Transverse colon (tissue), 4 donors: ENCODE measurements around the gene MBTPS1. TPM values are rescaled to one million over a fixed set of nuclear protein-coding genes. Genes with fewer than 3 reads are reported as not detected.

Experiments used
- DNase-seq: peaks from one replicate; pipeline ENCODE4 v3.0.0-alpha.2; 2019
- H3K27ac ChIP-seq, 4 donors: fragments of 200-600 bp; sonication (generic); 2 replicates each; pipeline ENCODE4 v1.5.1; 2016 to 2018; ENCODE audit warnings: inconsistent platforms in 4 of 4
- H3K27me3 ChIP-seq: fragments of 200-600 bp; sonication (generic); 2 replicates; pipeline ENCODE4 v1.5.1; 2017; ENCODE audit warnings: inconsistent platforms
- H3K36me3 ChIP-seq, 4 donors: fragments of 200-600 bp; sonication (generic); 2 replicates each; pipeline ENCODE4 v1.5.1; 2017 to 2019; ENCODE audit warnings: inconsistent platforms in 4 of 4
- H3K4me1 ChIP-seq, 4 donors: fragments of 200-600 bp; sonication (generic); 2 replicates each; pipeline ENCODE4 v1.5.1; 2017 to 2020; ENCODE audit warnings: inconsistent platforms in 4 of 4
- H3K4me3 ChIP-seq, 4 donors: fragments of 200-600 bp; sonication (generic); 1 replicate in 1 of 4; 2 replicates in 3 of 4; pipeline versions ENCODE4 v1.5.1 to v1.6.1; 2017 to 2019; ENCODE audit warnings: inconsistent platforms in 4 of 4
- H3K9me3 ChIP-seq, 2 donors: fragments of 200-600 bp; sonication (generic); 2 replicates each; pipeline ENCODE4 v1.5.1; 2017 to 2019; ENCODE audit warnings: inconsistent platforms in 2 of 2
- EP300 ChIP-seq: sonication (generic); formaldehyde crosslinking; IDR thresholded peaks from one replicate; pipeline ENCODE4 v1.6.1; 2017; ENCODE audit warnings: antibody characterized with exemption, low read depth
- POLR2A ChIP-seq: fragments of 450-650 bp; IDR thresholded peaks from one replicate; pipeline ENCODE4 v1.6.1; 2016; ENCODE audit warnings: antibody characterized with exemption, mild to moderate bottlenecking, moderate library complexity
- POLR2AphosphoS5 ChIP-seq, 3 donors: sonication (generic); formaldehyde crosslinking; IDR thresholded peaks; one replicate each; pipeline ENCODE4 v1.6.1; 2016; ENCODE audit warnings: antibody characterized with exemption in 3 of 3
- WGBS, 2 donors: methylation state at CpG; one replicate each; pipeline ENCODE4 v1.1.5; 2018; ENCODE audit warnings: low coverage in 1 of 2; 5-methylcytosine and 5-hydroxymethylcytosine counted together
- in situ Hi-C, 4 donors: fragments of 200-750 bp; cut with MboI; loops; one replicate each; pipeline versions ENCODE4 v1.15.0 to v1.15.1; 2017; ENCODE audit warnings: low sequenced_read_pairs in 3 of 4, low pct_ligation_motif_present in 1 of 4, low pct_unique_long_range_greater_than_20kb in 1 of 4
- intact Hi-C: fragments of 100-400 bp; cut with DNase I; formaldehyde crosslinking; loops from one replicate; pipeline ENCODE4 v1.15.1; 2023; ENCODE audit warnings: low total_unique reads
- total RNA-seq, 4 donors: library from RNA; depleted of rRNA; stranded (reverse); fragments of >200 nt; gene quantifications; one replicate each; pipeline ENCODE4 v1.1.0, GENCODE V29; 2016
- TF ChIP-seq, protein P1 (sequence below), 5 experiments: fragments of 200-600 bp in 3 of 5; fragments of 450-650 bp in 2 of 5; sonication (generic) in 3 of 5; IDR thresholded peaks; 1 replicate in 2 of 5; 2 replicates in 3 of 5; pipeline ENCODE4 v1.5.1; 2016 to 2017; ENCODE audit warnings: antibody characterized with exemption in 5 of 5, inconsistent platforms in 3 of 5, mild to moderate bottlenecking in 2 of 5, moderate library complexity in 1 of 5

MBTPS1 gene
- total RNA-seq, 4 donors from 2014 or later = 53.7 to 110 (median 97.0) TPM

DNA sequence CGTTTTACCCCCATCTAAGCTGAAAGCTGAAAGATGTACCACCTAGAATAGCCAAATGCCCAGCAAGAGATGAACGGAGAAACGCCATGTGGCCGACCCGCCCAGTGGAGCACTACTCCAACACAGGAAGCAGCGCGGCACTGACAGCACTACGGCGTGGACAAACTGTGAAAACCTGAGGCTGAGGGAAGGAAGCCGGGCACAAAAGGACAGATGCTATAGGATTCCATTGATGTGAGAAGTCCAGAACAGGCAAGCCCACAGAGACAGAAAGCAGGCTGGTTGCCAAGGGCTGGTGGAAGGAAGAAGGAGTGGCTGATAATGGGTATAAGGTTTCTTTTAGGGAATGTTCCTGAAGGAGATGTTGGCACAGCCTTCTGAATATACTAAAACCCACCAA, 44.7 kb downstream of the MBTPS1 start:
- H3K4me1 ChIP-seq = no peaks in the 10 kb centered on the region
- WGBS, 2 donors = 92 to 94% methylated on average over 6 to 10 of the region's 10 CpGs
- intact Hi-C loops (no loop called here), in situ Hi-C loops (loop anchor here (25.0 kb wide), 2 partner anchors 110 to 260 kb away; partner anchors contain the start of genes HSBP1 (in 3 of the 4), NECAB2 (in 3 of the 4) and OSGIN1 (in 3 of the 4))
- H3K27ac ChIP-seq = no peak overlapping the region
- H3K36me3 ChIP-seq = peaks cover 0 to 88% (median 38%) of the 10 kb centered on the region in 4 donors
- H3K9me3 ChIP-seq = no peaks in the 10 kb centered on the region
- DNase-seq = no peak
- no peaks in the 10 kb centered on the region for H3K27me3 ChIP-seq
- TF ChIP-seq POLR2AphosphoS5 (IDR thresholded peaks at IDR 0.05) (no peak), POLR2A (no peak), EP300 (no peak)
- TF ChIP-seq, protein P1, sequence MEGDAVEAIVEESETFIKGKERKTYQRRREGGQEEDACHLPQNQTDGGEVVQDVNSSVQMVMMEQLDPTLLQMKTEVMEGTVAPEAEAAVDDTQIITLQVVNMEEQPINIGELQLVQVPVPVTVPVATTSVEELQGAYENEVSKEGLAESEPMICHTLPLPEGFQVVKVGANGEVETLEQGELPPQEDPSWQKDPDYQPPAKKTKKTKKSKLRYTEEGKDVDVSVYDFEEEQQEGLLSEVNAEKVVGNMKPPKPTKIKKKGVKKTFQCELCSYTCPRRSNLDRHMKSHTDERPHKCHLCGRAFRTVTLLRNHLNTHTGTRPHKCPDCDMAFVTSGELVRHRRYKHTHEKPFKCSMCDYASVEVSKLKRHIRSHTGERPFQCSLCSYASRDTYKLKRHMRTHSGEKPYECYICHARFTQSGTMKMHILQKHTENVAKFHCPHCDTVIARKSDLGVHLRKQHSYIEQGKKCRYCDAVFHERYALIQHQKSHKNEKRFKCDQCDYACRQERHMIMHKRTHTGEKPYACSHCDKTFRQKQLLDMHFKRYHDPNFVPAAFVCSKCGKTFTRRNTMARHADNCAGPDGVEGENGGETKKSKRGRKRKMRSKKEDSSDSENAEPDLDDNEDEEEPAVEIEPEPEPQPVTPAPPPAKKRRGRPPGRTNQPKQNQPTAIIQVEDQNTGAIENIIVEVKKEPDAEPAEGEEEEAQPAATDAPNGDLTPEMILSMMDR (IDR thresholded peaks at IDR 0.05) = no peak
- no peak overlapping the region for H3K4me3 ChIP-seq

DNA sequence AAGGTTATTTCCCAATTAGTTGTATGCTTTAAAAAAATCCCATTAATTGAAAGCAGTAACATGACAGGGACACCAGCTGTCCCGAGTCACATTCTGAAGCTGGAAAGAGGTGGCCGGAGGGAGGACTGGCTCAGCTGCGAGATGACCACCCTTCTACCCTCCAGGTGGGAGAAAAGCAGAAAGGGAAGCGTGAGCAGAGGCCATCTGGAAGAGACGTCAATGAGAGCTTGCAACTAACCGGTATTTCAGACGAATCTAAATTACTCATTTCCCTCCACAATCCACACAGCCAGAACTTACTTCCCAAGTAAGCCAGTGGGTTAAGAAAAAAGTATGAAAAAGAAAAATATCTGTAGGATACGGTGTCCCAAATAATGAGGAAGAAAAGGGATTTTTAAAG, 45.6 kb downstream of the MBTPS1 start:
- Histone ChIP-seq H3K4me3 (no peak overlapping the region), H3K27ac (no peak overlapping the region), H3K9me3 (no peaks in the 10 kb centered on the region), H3K4me1 (no peaks in the 10 kb centered on the region), H3K27me3 (no peaks in the 10 kb centered on the region), H3K36me3 (peaks cover 0 to 89% (median 36%) of the 10 kb centered on the region in 4 donors)
- intact Hi-C loops (no loop called here), in situ Hi-C loops (loop anchor here (25.0 kb wide), 2 partner anchors 109 to 259 kb away; partner anchors contain the start of genes HSBP1 (in 3 of the 4), NECAB2 (in 3 of the 4) and OSGIN1 (in 3 of the 4))
- DNase-seq = no peak
- WGBS, 2 donors = 82 to 89% methylated on average over 6 to 8 of the region's 8 CpGs
- TF ChIP-seq EP300 = no peak
- TF ChIP-seq, protein P1 (IDR thresholded peaks at IDR 0.05) = no peak
- no peak for TF ChIP-seq POLR2A
- no peak for TF ChIP-seq POLR2AphosphoS5 (IDR thresholded peaks at IDR 0.05)

DNA sequence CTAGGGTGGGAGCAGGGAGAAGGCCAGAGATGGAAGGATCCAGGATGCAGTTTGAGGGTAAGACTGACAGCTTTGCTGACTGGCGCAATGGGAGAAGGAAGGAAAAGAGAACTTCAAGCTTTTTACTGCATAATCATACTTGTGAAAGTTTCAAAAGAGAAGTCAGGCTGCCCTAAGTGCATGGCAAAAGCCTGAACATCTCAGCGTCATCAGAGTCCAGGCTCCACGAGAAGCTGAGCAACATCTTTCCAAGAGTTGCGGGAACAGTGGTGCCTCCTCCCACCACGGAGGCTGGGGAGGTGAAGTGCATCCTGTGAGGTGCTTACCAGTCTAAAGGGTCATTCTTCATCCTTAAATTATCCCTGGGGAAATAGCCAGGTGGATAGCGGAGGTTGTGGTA, 47.2 kb downstream of the MBTPS1 start:
- Histone ChIP-seq H3K4me3 (no peak overlapping the region), H3K27ac (no peak overlapping the region), H3K36me3 (peaks cover 0 to 87% (median 35%) of the 10 kb centered on the region in 4 donors), H3K27me3 (no peaks in the 10 kb centered on the region), H3K4me1 (no peaks in the 10 kb centered on the region), H3K9me3 (no peaks in the 10 kb centered on the region)
- WGBS, 2 donors = 94 to 100% methylated on average over 1 to 6 of the region's 6 CpGs
- in situ Hi-C loops (loop anchor here (10.0 to 25.0 kb wide), 3 partner anchors 107 to 257 kb away; partner anchors contain the start of genes HSBP1 (in 3 of the 4), NECAB2 (in 3 of the 4) and OSGIN1 (in 3 of the 4)), intact Hi-C loops (loop anchor here (10.0 kb wide), 1 partner anchor 245 kb away; no protein-coding TSS in a partner anchor)
- no peak for DNase-seq
- TF ChIP-seq POLR2A = no peak
- no peak for TF ChIP-seq EP300
- TF ChIP-seq POLR2AphosphoS5 (IDR thresholded peaks at IDR 0.05) = no peak
- TF ChIP-seq, protein P1 (IDR thresholded peaks at IDR 0.05) = no peak

DNA sequence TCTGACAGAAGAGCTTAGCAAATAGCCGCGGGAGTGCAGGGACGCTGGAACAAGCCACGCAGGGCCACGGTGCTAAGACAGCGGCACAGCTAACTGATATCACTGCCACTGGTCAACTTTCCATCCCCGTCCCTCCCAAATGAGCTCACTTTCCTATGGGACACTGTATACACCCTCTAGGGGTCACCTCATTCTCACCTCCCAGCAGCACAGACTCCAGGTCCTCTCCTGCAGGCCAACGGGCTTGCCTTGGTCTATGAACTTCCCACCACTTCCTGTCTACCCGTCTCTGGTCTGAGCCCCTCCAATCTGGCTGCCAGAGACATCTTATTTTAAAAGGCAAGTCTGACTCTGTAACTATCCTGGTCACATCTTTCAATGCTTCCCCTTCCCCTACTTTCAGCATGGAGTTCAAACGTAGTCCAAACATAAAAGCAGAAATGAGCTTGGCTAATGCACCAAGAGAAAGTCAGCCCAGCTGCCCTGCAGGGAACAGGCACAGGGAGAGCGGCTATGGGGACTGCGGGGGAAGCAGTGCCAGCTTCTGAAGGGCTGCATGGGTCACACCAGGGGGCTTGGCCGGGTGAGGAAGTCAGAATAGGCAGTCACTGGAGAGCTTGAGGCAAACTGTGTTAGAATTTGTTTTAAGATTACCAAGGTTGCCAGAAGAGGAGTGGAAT, 47.8 kb downstream of the MBTPS1 start:
- Histone ChIP-seq H3K27ac (no peak overlapping the region), H3K4me1 (no peaks in the 10 kb centered on the region), H3K36me3 (peaks cover 0 to 88% (median 32%) of the 10 kb centered on the region in 4 donors), H3K4me3 (no peak overlapping the region), H3K27me3 (no peaks in the 10 kb centered on the region), H3K9me3 (no peaks in the 10 kb centered on the region)
- no peak for DNase-seq
- in situ Hi-C loops (loop anchor here (10.0 to 25.0 kb wide), 3 partner anchors 107 to 257 kb away; partner anchors contain the start of genes HSBP1 (in 3 of the 4), NECAB2 (in 3 of the 4) and OSGIN1 (in 3 of the 4)), intact Hi-C loops (loop anchor here (10.0 kb wide), 1 partner anchor 244 kb away; no protein-coding TSS in a partner anchor)
- 75 to 88% methylated on average over 3 to 13 of the region's 13 CpGs for WGBS, 2 donors
- no peak for TF ChIP-seq EP300
- TF ChIP-seq POLR2A = no peak
- TF ChIP-seq POLR2AphosphoS5 (IDR thresholded peaks at IDR 0.05) = no peak
- TF ChIP-seq, protein P1 (IDR thresholded peaks at IDR 0.05) = no peak
